Astrocyte (in vitro differentiated cells and primary cell): ENCODE data around the gene NMT1. TPM values are rescaled to one million over a fixed set of nuclear protein-coding genes. Genes with fewer than 3 reads are reported as not detected.

Source experiments
- DNase-seq: peaks from one replicate; pipeline ENCODE4 v3.0.0-alpha.2; 2010; ENCODE audit warnings: low read depth
- FAIRE-seq: peaks from 2 replicates; lab custom pipeline; 2011; peaks lifted over from hg19 to GRCh38; lab: Jason Lieb, UNC
- H2AFZ ChIP-seq: 2 replicates; pipeline ENCODE4 v1.6.0; 2012; ENCODE audit warnings: low read depth, low read length, inconsistent platforms
- H3K27ac ChIP-seq: 2 replicates; pipeline ENCODE4 v1.5.1; 2011; ENCODE audit warnings: low read depth, low read length, inconsistent platforms
- H3K27me3 ChIP-seq: 2 replicates; pipeline ENCODE4 v1.6.0; 2011; ENCODE audit warnings: low read length, inconsistent platforms; ENCODE audit not compliant: insufficient read depth
- H3K36me3 ChIP-seq: 2 replicates; pipeline ENCODE4 v1.5.1; 2011; ENCODE audit warnings: low read length, inconsistent platforms; ENCODE audit not compliant: insufficient read depth
- H3K4me1 ChIP-seq: 2 replicates; pipeline ENCODE4 v1.5.1; 2011; ENCODE audit warnings: low read length, inconsistent platforms; ENCODE audit not compliant: insufficient read depth
- H3K4me2 ChIP-seq: 2 replicates; pipeline ENCODE4 v1.6.0; 2012; ENCODE audit warnings: low read length, inconsistent platforms
- H3K4me3 ChIP-seq: 2 replicates; pipeline ENCODE4 v1.5.1; 2011; ENCODE audit warnings: low read depth, mild to moderate bottlenecking, low read length, inconsistent platforms; ENCODE audit not compliant: insufficient read depth
- H3K79me2 ChIP-seq: 2 replicates; pipeline ENCODE4 v1.6.0; 2012; ENCODE audit warnings: mild to moderate bottlenecking, low read length, inconsistent platforms; ENCODE audit not compliant: insufficient read depth
- H3K9ac ChIP-seq: 2 replicates; pipeline ENCODE4 v1.6.0; 2012; ENCODE audit warnings: mild to moderate bottlenecking, low read length, inconsistent platforms
- H3K9me3 ChIP-seq: 2 replicates; pipeline ENCODE4 v1.5.1; 2012; ENCODE audit warnings: low read depth, mild to moderate bottlenecking, low read length, inconsistent platforms; ENCODE audit not compliant: insufficient read depth
- H4K20me1 ChIP-seq: 2 replicates; pipeline ENCODE4 v1.6.0; 2012; ENCODE audit warnings: low read length, inconsistent platforms; ENCODE audit not compliant: insufficient read depth
- H3K27ac Mint-ChIP-seq: one replicate; pipeline ENCODE4 v1.8.0; 2021; ENCODE audit warnings: mild to moderate bottlenecking, mixed read lengths; ENCODE audit not compliant: unreplicated experiment
- H3K27me3 Mint-ChIP-seq: one replicate; pipeline ENCODE4 v1.8.0; 2021; ENCODE audit warnings: low read depth, mixed read lengths; ENCODE audit not compliant: unreplicated experiment
- H3K36me3 Mint-ChIP-seq: one replicate; pipeline ENCODE4 v1.8.0; 2021; ENCODE audit warnings: low read depth, mixed read lengths; ENCODE audit not compliant: unreplicated experiment
- H3K4me1 Mint-ChIP-seq: one replicate; pipeline ENCODE4 v1.8.0; 2021; ENCODE audit warnings: low read depth, mixed read lengths; ENCODE audit not compliant: unreplicated experiment
- H3K4me3 Mint-ChIP-seq: one replicate; pipeline ENCODE4 v1.8.0; 2021; ENCODE audit warnings: mild to moderate bottlenecking, moderate library complexity, mixed read lengths; ENCODE audit not compliant: unreplicated experiment
- H3K9me3 Mint-ChIP-seq: one replicate; pipeline ENCODE4 v1.8.0; 2021; ENCODE audit warnings: mild to moderate bottlenecking, mixed read lengths; ENCODE audit not compliant: unreplicated experiment
- CTCF ChIP-seq: IDR thresholded peaks from 2 replicates; pipeline ENCODE4 v1.5.1; 2011; ENCODE audit warnings: low read depth, mild to moderate bottlenecking, inconsistent platforms, low read length, moderate library complexity; ENCODE audit not compliant: insufficient read depth
- EZH2 ChIP-seq: IDR thresholded peaks from 2 replicates; pipeline ENCODE4 v1.6.1; 2012; ENCODE audit warnings: mild to moderate bottlenecking, low read length, inconsistent platforms; ENCODE audit not compliant: insufficient read depth
- total RNA-seq: library from RNA; stranded (reverse); gene quantifications from 2 replicates; pipeline ENCODE4 v1.2.1, GENCODE V29; 2021

The NMT1 gene
- total RNA-seq, 1 donor from 2014 or later, result 114 TPM

- Mint-ChIP-seq H3K9me3 (no peaks in the 10 kb centered on the region), H3K4me3 (no peak overlapping the region), H3K27me3 (no peaks in the 10 kb centered on the region), H3K36me3 (peaks cover 7% of the 10 kb centered on the region), H3K4me1 (peaks cover 8% of the 10 kb centered on the region), H3K27ac (no peak overlapping the region)
- no peaks in the 10 kb centered on the region for H3K9me3 ChIP-seq
- no peak overlapping the region for H3K4me2 ChIP-seq
- H3K79me2 ChIP-seq, result no peaks in the 10 kb centered on the region
- no peak for FAIRE-seq
- H3K27ac ChIP-seq, result no peak overlapping the region
- H3K27me3 ChIP-seq, result no peaks in the 10 kb centered on the region
- peaks cover 8% of the 10 kb centered on the region for H4K20me1 ChIP-seq
- no peak overlapping the region for H3K9ac ChIP-seq
- H2AFZ ChIP-seq, result no peak overlapping the region
- no peak overlapping the region for H3K4me3 ChIP-seq
- peaks cover 2% of the 10 kb centered on the region for H3K36me3 ChIP-seq
- TF ChIP-seq CTCF, result no peak
- no peak for TF ChIP-seq EZH2
- H3K4me1 ChIP-seq, result peaks cover 9% of the 10 kb centered on the region
- no peak for DNase-seq
Measured at GRCh38 chr17:45113424-45113754, 52.3 kb downstream of the NMT1 start.

- no peak overlapping the region for H3K4me2 ChIP-seq
- Mint-ChIP-seq H3K9me3 (no peaks in the 10 kb centered on the region), H3K36me3 (peaks cover 13% of the 10 kb centered on the region), H3K27ac (no peak overlapping the region), H3K4me3 (no peak overlapping the region), H3K4me1 (peaks cover 8% of the 10 kb centered on the region), H3K27me3 (no peaks in the 10 kb centered on the region)
- H3K9me3 ChIP-seq, result no peaks in the 10 kb centered on the region
- H3K79me2 ChIP-seq, result no peaks in the 10 kb centered on the region
- H4K20me1 ChIP-seq, result no peaks in the 10 kb centered on the region
- no peak overlapping the region for H2AFZ ChIP-seq
- H3K27me3 ChIP-seq, result no peaks in the 10 kb centered on the region
- H3K27ac ChIP-seq, result no peak overlapping the region
- TF ChIP-seq CTCF (no peak), EZH2 (no peak)
- no peak overlapping the region for H3K9ac ChIP-seq
- no peak overlapping the region for H3K4me3 ChIP-seq
- no peaks in the 10 kb centered on the region for H3K36me3 ChIP-seq
- no peak for DNase-seq
- FAIRE-seq, result no peak
- peaks cover 9% of the 10 kb centered on the region for H3K4me1 ChIP-seq
Measured at GRCh38 chr17:45114117-45114932, 53.2 kb downstream of the NMT1 start.

GRCh38 chr17:45115015-45115625 lies 54.0 kb downstream of the NMT1 start:
- Histone ChIP-seq H3K27me3 (no peaks in the 10 kb centered on the region), H3K9ac (no peak overlapping the region), H3K9me3 (no peaks in the 10 kb centered on the region), H2AFZ (no peak overlapping the region), H3K36me3 (no peaks in the 10 kb centered on the region), H4K20me1 (no peaks in the 10 kb centered on the region), H3K27ac (no peak overlapping the region), H3K4me2 (no peak overlapping the region), H3K79me2 (no peaks in the 10 kb centered on the region), H3K4me1 (peaks cover 9% of the 10 kb centered on the region), H3K4me3 (no peak overlapping the region)
- Mint-ChIP-seq H3K9me3 (no peaks in the 10 kb centered on the region), H3K27me3 (no peaks in the 10 kb centered on the region), H3K27ac (no peak overlapping the region), H3K4me3 (no peak overlapping the region), H3K4me1 (peaks cover 8% of the 10 kb centered on the region), H3K36me3 (peaks cover 13% of the 10 kb centered on the region)
- DNase-seq (no peak), FAIRE-seq (no peak)
- TF ChIP-seq CTCF, result no peak
- TF ChIP-seq EZH2, result no peak
